NCI-H2171 (cell line): ENCODE results near the gene MRFAP1L1.
"Not testable (repeated sequence)": the region's sequence is repeated elsewhere in the genome, so short reads cannot be mapped to it uniquely, and the experiment has no call there.

ENCODE experiments used
- DNase-seq: peaks from one replicate; lab custom pipeline; 2025; lab: John Stamatoyannopoulos, UW

Gene MRFAP1L1

GRCh38 chr4:6709230-6710114 lies at the start of gene MRFAP1L1:
Gene MRFAP1L1, minus strand, starts transcription at chr4:6709865. Its CDS starts 236 bp downstream, at chr4:6709629.
- peak; percentile 89 for DNase-seq

GRCh38 chr4:6758728-6759127 lies 49.1 kb upstream of the MRFAP1L1 start:
- no peak for DNase-seq

- not testable (repeated sequence) for DNase-seq
Observed at GRCh38 chr4:6756345-6756744, 46.7 kb upstream of the MRFAP1L1 start.

- no peak for DNase-seq
Observed at GRCh38 chr4:6755088-6755753, 45.6 kb upstream of the MRFAP1L1 start.

- DNase-seq: no peak
Observed at GRCh38 chr4:6754481-6755087, 44.9 kb upstream of the MRFAP1L1 start.

GRCh38 chr4:6753891-6754290 lies 44.2 kb upstream of the MRFAP1L1 start:
- DNase-seq: no peak

- DNase-seq: no peak
Observed at GRCh38 chr4:6753103-6753560, 43.5 kb upstream of the MRFAP1L1 start.

GRCh38 chr4:6752486-6752829 lies 42.8 kb upstream of the MRFAP1L1 start:
- no peak for DNase-seq

GRCh38 chr4:6751611-6752485 lies 42.2 kb upstream of the MRFAP1L1 start:
- DNase-seq: no peak

- no peak for DNase-seq
Observed at GRCh38 chr4:6750286-6751221, 40.9 kb upstream of the MRFAP1L1 start.

GRCh38 chr4:6749340-6750171 lies 39.9 kb upstream of the MRFAP1L1 start:
- no peak for DNase-seq

GRCh38 chr4:6748286-6748685 lies 38.6 kb upstream of the MRFAP1L1 start:
- DNase-seq: no peak

GRCh38 chr4:6747294-6748051 lies 37.8 kb upstream of the MRFAP1L1 start:
- DNase-seq: no peak

GRCh38 chr4:6746721-6747293 lies 37.1 kb upstream of the MRFAP1L1 start:
- no peak for DNase-seq

- DNase-seq: no peak
Observed at GRCh38 chr4:6742989-6743388, 33.3 kb upstream of the MRFAP1L1 start.

GRCh38 chr4:6742507-6742906 lies 32.8 kb upstream of the MRFAP1L1 start:
- DNase-seq: no peak

- DNase-seq: no peak
Observed at GRCh38 chr4:6740347-6740746, 30.7 kb upstream of the MRFAP1L1 start.

GRCh38 chr4:6739920-6740319 lies 30.3 kb upstream of the MRFAP1L1 start:
- DNase-seq: no peak
